HG02885 (cell line): ENCODE results near the gene CLCN6.
A peak's percentile ranks its signal among the peaks of the same experiment; 100 is the strongest.
"Not testable (repeated sequence)": the region's sequence is repeated elsewhere in the genome, so short reads cannot be mapped to it uniquely, and the experiment has no call there.

Experiments used
- ATAC-seq: cut with Tn5 transposase; IDR thresholded peaks from one replicate; pipeline ENCODE4 v1.9.1; 2021; ENCODE audit warnings: mild to moderate bottlenecking; ENCODE audit not compliant: unreplicated experiment, poor library complexity

CLCN6 gene

DNA sequence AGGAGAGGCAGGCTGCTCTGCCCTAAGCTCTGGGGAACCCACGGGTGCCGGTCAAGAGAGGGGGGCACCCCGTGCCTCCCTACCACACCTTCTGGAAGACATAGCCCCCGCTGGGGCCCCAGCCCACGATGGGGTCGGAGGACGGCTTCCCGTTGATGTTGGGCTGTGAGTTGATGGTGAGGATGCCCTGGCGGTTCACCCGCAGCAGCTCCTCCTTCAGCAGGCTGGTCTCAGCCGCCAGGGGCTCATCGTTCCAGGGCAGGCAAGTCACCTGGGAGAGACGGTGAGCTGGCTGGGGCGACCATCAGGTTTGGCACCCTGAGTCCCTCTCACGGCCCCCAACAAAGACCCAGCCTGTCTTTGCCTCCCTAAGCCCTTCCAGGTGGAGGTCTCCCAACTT lies 12.2 kb upstream of the CLCN6 start:
- no peak for ATAC-seq

- ATAC-seq, result no peak
Measured at GRCh38 chr1:11794446-11795237, 11.3 kb upstream of the CLCN6 start.

DNA sequence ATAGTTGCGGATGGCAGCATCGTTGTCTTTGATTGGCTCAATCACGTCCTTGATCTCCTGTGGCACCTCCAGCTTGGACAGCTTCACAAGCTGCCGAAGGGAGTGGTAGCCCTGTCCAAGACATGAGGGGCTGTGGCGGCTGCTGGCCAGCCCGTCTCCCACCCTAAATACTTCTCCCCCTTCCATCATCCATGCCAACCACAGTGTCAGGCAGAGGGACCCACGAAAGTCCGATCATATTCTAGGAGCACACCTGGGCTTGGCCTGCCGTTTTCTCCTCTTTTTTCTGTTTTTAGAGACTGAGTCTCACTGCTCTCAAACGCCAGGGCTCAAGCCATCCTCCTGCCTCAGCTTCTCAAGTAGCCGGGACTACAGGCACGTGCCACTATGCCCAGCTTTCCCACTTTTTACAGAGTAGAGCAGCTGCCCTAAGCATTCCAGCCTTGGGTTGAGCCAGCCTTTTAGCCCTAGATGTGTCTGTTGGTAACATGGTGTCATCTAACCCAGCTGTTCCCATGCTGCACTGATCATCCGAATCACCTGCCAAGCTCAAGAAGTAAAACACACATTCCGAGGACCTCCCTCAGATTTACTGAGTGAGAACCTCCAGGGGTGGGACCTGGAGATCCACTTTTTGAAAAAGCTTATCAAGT lies 10.6 kb upstream of the CLCN6 start:
- no peak for ATAC-seq

DNA sequence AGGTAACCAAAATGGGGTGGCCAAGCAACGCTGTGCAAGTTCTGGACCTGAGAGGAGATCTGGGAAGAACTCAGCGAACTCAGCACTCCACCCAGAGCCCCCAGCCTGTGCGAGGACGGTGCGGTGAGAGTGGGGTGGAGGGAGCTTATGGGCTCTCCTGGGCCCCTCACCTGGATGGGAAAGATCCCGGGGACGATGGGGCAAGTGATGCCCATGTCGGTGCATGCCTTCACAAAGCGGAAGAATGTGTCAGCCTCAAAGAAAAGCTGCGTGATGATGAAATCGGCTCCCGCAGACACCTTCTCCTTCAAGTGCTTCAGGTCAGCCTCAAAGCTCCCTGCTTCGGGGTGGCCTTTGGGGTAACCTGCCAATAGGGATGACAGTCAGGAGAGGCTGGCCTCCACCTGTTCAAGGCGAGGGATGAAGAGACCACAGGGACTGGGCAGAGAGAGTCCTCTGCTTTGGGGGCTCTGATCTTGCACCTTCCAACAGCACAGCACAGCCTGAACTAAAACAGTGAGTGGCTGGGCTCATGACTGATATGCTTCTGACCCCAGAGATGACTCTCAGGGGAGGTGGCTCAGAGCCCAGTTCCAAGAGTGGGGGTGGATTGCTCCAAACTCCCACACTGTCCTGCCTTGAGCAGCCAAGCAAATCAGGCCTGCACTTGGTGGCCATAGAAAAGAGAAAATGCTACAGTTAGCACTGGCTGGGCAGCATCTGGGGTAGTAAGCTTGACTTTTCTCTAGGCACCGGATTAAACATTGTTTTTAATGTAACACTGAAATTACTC lies 9.8 kb upstream of the CLCN6 start:
- no peak for ATAC-seq

DNA sequence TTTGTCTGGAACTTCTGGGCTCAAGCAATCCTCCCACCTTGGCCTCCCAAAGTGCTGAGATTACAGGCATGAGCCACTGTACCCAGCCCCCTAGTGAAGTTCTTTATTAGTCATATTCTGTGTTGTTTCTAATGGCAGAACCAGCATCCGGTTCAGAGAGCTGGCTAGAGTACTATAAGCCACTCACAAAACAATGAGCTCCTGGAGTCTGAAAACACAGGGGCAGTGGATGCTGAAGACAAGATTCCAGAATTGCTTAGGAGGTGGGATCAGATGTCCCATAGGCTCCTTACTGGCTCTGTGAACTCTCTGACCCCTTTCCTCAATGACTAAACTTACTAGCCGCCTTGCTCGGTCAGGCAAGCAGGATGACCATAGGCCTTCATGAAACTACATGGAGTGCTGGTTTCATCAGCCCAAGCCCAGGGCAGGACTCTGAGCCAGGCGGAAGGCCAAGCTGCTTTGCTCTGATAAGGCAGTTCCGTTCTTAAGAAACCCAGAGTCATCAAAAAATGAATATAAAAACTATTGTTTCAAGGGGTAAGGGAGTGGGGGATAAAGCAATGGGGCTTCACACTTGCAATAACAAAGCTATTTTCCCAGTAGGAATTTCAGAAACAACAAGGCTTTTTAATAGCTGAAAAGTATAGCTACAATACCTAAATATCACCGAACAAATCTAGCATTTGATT lies 8.3 kb upstream of the CLCN6 start:
- ATAC-seq, result no peak

DNA sequence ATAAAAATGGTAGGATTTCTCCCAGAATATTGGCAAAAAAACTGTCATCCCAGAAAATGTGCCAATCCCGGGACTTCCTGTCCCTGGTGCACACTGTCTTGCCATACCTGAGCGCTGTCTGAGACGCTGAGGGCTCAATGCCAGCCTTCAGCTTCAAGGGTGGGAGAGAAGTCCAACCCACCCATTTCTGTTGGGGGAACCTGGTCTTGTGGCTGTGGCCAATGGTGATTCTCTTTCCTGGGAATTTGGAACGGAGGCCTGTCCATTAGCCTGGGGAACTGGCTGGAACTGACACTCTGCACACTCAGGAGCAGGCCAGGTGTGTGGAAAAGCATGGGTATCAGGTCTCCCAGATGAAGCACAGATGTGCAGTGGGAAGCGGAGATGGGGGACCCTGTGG lies 6.9 kb upstream of the CLCN6 start:
- ATAC-seq, result no peak

DNA sequence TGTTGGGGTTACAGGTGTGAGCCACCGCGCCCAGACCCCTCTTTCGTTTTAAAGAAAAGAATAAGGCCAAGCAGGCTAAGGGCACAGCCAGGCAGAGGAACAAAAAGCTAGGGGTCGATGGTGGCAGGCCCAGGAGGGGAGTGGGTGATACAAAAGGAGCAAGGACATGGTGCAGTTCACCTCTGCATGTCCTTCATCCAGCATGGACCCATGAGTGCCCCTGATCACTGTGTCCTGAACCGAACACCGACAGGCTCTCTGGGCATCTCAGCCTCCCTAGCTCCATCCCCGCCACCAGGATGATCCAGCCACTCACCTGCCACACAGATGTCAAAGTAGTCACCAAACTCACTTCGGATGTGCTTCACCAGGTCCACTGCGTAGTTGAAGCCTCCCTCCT lies 6.1 kb upstream of the CLCN6 start:
- no peak for ATAC-seq

- no peak for ATAC-seq
Measured at GRCh38 chr1:11800391-11800755, 5.6 kb upstream of the CLCN6 start.

- no peak for ATAC-seq
Measured at GRCh38 chr1:11800756-11801433, 5.1 kb upstream of the CLCN6 start.

DNA sequence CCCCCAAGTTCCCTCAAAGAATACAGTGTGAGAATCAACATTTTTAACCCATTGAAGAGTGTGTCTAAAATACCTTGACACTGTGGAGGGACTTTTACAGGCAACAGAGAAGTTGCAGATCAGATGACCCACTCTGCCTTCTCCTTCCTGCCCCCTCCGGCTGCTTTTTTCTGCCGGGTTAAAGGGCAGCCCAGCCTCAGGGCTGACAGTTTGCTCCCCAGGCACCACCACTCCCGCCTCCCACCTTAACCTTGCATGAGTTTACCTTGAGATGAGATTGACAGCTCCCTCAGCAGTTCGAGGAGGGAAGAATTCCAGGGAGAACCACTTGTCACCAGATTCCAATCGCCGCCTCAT lies 3.4 kb upstream of the CLCN6 start:
- ATAC-seq, result no peak

DNA sequence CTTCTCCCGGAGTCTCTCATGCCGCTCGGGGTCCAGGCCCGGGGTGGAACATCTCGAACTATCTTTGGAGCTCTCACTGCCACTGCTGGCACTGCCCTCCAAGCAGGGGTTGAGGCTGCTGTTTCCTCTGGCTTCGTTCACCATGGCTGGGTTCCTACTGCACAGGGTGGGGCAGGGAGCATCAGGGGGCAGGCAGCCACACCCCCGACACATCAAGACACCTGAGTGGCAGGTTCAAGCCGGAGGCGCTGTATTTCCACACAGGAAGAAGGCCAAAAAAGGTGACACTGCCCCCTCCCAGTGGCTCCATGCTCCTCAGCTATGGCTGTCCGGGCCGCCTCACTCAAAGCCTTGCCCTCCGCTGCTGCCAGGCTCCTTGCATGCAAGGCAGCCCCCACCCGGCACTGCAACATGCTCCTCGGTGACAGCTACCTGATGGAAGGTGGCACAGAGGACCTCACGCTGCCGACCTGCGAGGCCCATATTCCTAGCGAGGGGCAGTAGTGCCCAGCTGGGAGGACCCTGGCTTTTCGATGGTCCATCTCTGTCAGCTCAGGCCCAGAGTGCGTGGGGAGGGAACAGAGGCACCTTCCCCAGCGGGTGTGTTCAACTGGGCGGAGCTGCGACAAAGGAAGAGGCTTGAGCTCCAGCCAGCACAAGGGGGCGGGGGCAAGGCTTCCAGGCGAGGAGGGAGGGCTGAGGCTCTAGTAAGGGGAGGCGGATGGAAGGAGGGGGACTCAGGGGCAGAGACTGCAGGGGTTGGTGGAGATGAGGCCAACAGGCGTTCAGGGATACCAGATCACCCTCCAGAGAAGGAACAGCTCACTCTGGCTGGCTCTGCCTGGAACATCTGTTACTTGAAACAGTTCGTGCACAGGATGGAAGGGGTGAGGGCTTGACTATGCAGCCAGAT lies 2.8 kb upstream of the CLCN6 start:
- ATAC-seq, result no peak

DNA sequence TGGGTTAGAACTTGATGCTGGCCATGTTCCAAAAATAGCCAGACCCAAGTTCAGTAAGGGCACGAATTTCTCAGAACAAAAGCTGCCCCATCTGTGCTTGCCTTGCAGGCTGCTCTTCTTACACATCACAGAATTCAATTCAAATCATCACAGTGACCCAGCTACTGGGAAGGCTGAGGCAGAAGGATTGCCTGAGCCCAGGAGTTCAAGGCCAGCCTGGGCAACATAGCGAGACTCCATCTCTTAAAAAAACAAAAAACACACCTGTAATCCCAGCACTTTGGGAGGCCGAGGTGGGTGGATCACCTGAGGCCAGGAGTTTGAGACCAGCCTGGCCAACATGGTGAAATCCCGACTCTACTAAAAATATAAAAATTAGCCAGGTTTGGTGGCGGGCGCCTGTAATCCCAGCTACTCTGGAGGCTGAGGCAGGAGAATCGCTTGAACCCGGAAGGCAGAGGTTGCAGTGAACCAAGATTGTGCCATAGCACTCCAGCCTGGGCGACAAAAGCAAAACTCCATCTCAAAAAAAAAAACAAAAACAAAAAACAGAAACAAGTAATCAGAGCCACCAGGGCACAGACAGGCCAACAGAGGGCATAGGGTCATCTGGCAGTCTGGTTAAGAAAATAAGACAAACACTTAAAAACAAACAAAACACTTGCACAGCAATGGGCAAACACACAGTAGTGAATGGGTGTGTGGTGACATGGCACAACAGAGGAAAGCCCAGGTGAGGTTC lies 1.9 kb upstream of the CLCN6 start:
- ATAC-seq, result not testable (repeated sequence)

DNA sequence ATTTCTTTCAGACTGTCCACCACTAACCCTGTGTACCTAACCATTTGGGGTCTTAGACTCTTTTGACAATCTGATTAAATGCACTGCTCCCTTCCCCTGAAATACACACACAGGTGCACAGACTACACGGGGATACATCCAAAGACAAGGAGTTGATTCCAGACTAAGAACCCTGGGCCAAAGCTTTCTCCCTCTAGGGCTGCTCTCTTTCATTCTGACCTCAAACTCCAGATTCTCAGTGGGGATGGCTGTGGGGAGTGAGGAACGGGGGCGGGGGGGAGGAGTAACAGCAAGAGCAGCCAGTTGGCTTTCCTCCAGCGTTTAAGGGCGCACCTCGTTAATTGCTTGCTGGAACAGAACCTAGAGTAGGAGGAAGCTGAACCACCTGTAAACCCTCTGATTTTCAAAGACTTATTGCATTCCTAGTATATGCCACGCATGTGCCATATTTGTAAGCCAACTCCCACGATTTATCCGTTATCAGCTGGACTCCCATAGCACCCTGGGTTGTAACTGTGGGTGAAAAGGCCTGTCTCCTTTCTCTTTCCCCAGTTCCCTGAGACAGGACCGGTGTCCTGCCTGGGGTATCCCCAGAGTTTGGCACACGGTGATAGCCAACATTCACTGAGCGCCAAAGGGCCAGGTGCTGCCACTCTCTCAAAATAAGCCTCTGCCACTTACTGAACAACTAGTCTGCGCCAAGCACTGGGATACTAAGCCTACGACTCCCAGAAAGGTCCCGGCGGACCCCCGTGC lies 1.1 kb upstream of the CLCN6 start:
- ATAC-seq, result no peak

DNA sequence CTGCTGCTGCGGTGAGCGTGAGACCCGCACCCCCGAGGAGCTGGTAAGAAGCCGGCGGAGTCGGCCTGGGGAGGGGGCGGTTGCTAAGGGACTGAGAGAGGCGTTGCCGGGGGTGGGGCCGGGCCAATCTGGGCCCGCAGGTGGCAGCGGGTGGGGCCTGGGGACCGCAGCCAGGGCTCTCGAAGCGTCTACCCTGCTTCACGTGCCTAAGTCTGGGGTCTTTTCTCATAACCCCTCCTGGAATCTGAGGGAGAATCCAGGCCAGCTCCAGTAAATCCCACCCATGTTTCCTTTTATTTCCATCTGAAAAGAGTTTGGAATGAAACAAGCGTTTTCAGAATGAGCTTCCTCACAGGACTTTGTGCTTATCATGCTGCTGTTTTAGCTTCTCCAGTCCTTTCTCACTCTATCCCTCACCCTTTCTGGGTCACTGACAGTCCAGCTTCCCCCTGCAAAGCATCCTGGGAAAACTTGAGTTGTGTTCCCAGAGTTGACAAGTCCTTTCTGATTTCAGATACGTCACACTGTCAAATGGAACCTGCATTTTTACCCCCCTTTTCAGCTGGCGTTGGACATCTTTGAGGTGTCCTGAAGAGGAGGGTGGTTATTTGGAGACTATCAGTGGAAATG lies 431 bp downstream of the CLCN6 start:
- ATAC-seq, result peak; percentile 50

DNA sequence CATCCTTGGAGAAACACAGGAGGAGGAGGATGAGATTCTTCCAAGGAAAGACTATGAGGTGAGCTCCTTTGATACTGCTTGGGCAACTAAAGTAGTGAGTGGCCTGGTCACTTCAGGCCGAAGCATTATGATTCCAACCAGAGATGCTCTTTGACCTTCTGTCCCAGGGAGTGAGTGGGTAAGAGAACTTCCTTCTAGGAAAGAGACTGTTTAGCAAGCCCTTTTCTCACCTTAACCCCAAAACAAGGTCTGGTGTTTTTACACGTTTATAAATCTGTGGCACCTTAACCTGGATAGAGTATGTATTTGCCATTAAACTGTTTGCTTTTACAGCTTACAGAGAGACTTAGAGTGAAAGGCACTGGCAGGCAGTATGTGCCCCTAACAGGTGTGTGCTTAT lies 1.1 kb downstream of the CLCN6 start:
- no peak for ATAC-seq

- no peak for ATAC-seq
Measured at GRCh38 chr1:11813021-11813420, 7.0 kb downstream of the CLCN6 start.

DNA sequence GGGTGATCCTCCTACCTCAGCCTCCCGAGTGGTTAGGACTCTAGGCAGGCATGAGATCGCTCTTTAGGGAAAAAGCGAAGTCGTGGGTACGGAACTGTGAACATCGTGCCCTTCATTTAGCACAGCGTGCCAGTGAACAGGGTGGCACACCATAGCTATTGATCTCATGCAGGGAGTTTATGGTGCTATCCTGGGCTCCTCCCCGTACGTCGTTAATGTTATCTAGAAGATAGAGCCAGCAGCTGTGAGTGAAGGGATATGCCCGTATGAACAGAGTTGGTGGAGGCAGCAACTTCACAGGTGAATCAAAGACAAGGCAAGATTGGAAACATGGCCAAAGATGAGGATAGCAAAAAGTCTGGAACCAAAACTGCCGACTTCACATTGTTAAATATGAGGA lies 11.2 kb downstream of the CLCN6 start:
- no peak for ATAC-seq
